ENCODE data around the gene COLEC12.

DNA sequence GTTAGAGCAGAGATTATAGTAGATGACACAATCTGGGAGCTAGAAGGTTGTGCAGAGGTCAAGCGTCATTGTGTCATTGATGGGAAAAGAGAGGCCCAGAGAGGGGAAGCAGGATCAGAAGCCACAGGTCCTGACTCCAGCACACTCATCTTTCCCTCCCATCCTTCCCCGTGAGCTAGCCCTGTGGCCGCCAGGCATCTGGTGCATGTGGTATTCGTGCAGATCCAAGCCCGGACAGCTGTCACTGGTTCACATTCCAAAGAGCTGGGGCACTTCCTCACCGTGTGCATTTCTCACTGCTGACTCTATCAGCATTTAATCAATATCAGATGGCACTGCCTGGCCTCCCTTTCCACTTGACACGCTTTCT, 138.6 kb downstream of the COLEC12 start:
- TF ChIP-seq EP300 (IDR thresholded peaks at IDR 0.05), result peak in 1 of 2 donors; percentile 60
- TF ChIP-seq, protein P1, sequence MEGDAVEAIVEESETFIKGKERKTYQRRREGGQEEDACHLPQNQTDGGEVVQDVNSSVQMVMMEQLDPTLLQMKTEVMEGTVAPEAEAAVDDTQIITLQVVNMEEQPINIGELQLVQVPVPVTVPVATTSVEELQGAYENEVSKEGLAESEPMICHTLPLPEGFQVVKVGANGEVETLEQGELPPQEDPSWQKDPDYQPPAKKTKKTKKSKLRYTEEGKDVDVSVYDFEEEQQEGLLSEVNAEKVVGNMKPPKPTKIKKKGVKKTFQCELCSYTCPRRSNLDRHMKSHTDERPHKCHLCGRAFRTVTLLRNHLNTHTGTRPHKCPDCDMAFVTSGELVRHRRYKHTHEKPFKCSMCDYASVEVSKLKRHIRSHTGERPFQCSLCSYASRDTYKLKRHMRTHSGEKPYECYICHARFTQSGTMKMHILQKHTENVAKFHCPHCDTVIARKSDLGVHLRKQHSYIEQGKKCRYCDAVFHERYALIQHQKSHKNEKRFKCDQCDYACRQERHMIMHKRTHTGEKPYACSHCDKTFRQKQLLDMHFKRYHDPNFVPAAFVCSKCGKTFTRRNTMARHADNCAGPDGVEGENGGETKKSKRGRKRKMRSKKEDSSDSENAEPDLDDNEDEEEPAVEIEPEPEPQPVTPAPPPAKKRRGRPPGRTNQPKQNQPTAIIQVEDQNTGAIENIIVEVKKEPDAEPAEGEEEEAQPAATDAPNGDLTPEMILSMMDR (IDR thresholded peaks at IDR 0.05), result no peak
